Mammary epithelial cell (primary cell): ENCODE measurements around the gene FASTKD2.

Experiments
- EZH2 ChIP-seq: IDR thresholded peaks from 2 replicates; pipeline ENCODE4 v1.6.1; 2012; ENCODE audit warnings: low read length, inconsistent platforms, borderline replicate concordance
- TF ChIP-seq, protein P1 (sequence below), 2 donors: IDR thresholded peaks in 1 of 2; conservative IDR thresholded peaks in 1 of 2; 2 replicates each; pipeline ENCODE4 v1.5.1; 2011 to 2012; ENCODE audit warnings: inconsistent platforms in 2 of 2, low read length in 2 of 2, mild to moderate bottlenecking in 2 of 2, control low read depth in 1 of 2, low read depth in 1 of 2; ENCODE audit not compliant: insufficient read depth in 1 of 2; ENCODE audit errors: extremely low read depth in 1 of 2

GRCh38 chr2:206824993-206825392 lies 59.6 kb downstream of the FASTKD2 start:
- TF ChIP-seq, protein P1, sequence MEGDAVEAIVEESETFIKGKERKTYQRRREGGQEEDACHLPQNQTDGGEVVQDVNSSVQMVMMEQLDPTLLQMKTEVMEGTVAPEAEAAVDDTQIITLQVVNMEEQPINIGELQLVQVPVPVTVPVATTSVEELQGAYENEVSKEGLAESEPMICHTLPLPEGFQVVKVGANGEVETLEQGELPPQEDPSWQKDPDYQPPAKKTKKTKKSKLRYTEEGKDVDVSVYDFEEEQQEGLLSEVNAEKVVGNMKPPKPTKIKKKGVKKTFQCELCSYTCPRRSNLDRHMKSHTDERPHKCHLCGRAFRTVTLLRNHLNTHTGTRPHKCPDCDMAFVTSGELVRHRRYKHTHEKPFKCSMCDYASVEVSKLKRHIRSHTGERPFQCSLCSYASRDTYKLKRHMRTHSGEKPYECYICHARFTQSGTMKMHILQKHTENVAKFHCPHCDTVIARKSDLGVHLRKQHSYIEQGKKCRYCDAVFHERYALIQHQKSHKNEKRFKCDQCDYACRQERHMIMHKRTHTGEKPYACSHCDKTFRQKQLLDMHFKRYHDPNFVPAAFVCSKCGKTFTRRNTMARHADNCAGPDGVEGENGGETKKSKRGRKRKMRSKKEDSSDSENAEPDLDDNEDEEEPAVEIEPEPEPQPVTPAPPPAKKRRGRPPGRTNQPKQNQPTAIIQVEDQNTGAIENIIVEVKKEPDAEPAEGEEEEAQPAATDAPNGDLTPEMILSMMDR (conservative IDR thresholded peaks at IDR 0.05 in 1 of 2, IDR thresholded peaks at IDR 0.05 in 1 of 2; ENCODE audit: extremely low read depth in 1 of 2, insufficient read depth in 1 of 2, low read depth in 1 of 2, low read length in 2 of 2) = no peak
- TF ChIP-seq EZH2 = no peak
